Karpas-422 (cell line): ENCODE measurements around the gene ZNF283. TPM values are rescaled to one million over a fixed set of nuclear protein-coding genes. Genes with fewer than 3 reads are reported as not detected.
"Not testable (repeated sequence)": the region's sequence is repeated elsewhere in the genome, so short reads cannot be mapped to it uniquely, and the experiment has no call there.

Source experiments
- DNase-seq: peaks from one replicate; pipeline ENCODE4 v3.0.0-alpha.2; 2015
- H2AFZ ChIP-seq: fragments of 200-600 bp; sonication (generic); 2 replicates; pipeline ENCODE4 v1.6.1; 2014; ENCODE audit warnings: antibody characterized with exemption, low read length, mixed read lengths
- H3K27ac ChIP-seq: fragments of 200-600 bp; sonication (generic); 2 replicates; pipeline ENCODE4 v1.5.1; 2014; ENCODE audit warnings: mild to moderate bottlenecking, low read length, moderate library complexity
- H3K27me3 ChIP-seq: fragments of 200-600 bp; sonication (generic); 2 replicates; pipeline ENCODE4 v1.6.1; 2014; ENCODE audit warnings: low read length, mixed read lengths
- H3K36me3 ChIP-seq: fragments of 200-600 bp; sonication (generic); 2 replicates; pipeline ENCODE4 v1.6.1; 2014; ENCODE audit warnings: low read length, mixed read lengths; ENCODE audit not compliant: insufficient read depth
- H3K4me1 ChIP-seq: fragments of 200-600 bp; sonication (generic); 2 replicates; pipeline ENCODE4 v1.6.1; 2014; ENCODE audit warnings: mild to moderate bottlenecking, low read length, mixed read lengths
- H3K4me2 ChIP-seq: fragments of 200-600 bp; sonication (generic); 2 replicates; pipeline ENCODE4 v1.6.1; 2014; ENCODE audit warnings: low read length, low read depth, mild to moderate bottlenecking; ENCODE audit not compliant: poor library complexity, severe bottlenecking
- H3K4me3 ChIP-seq: fragments of 200-600 bp; sonication (generic); 2 replicates; pipeline ENCODE4 v1.5.1; 2014; ENCODE audit warnings: mild to moderate bottlenecking, antibody characterized with exemption, low read length, mixed read lengths
- H3K79me2 ChIP-seq: fragments of 200-600 bp; sonication (generic); 2 replicates; pipeline ENCODE4 v1.6.1; 2014; ENCODE audit warnings: mild to moderate bottlenecking, low read length, mixed read lengths
- H3K9ac ChIP-seq: fragments of 200-600 bp; sonication (generic); 2 replicates; pipeline ENCODE4 v1.6.0; 2014; ENCODE audit warnings: low read length
- H3K9me2 ChIP-seq: fragments of 200-600 bp; sonication (generic), shearing (Covaris generic); replicated peaks from 2 replicates; pipeline ENCODE4 v1.6.0; 2014; ENCODE audit warnings: mild to moderate bottlenecking, low read length, moderate library complexity; ENCODE audit not compliant: insufficient read depth
- H3K9me3 ChIP-seq: fragments of 300-700, 200-600 bp; sonication (generic); 2 replicates; pipeline ENCODE4 v1.6.1; 2014; ENCODE audit warnings: low read length, mixed read lengths
- H4K20me1 ChIP-seq: fragments of 200-600 bp; sonication (generic); 2 replicates; pipeline ENCODE4 v1.6.1; 2014; ENCODE audit warnings: mild to moderate bottlenecking, antibody characterized with exemption, low read length, low read depth; ENCODE audit not compliant: insufficient read depth
- total RNA-seq: library from RNA; depleted of rRNA; stranded (reverse); fragments of >200 nt; shearing (Covaris generic); gene quantifications from 2 replicates; pipeline ENCODE4 v1.2.3, GENCODE V29; 2014; ENCODE audit warnings: low replicate concordance

ZNF283 gene
- total RNA-seq, 1 experiment from 2014 or later, result 18.5 TPM

DNA sequence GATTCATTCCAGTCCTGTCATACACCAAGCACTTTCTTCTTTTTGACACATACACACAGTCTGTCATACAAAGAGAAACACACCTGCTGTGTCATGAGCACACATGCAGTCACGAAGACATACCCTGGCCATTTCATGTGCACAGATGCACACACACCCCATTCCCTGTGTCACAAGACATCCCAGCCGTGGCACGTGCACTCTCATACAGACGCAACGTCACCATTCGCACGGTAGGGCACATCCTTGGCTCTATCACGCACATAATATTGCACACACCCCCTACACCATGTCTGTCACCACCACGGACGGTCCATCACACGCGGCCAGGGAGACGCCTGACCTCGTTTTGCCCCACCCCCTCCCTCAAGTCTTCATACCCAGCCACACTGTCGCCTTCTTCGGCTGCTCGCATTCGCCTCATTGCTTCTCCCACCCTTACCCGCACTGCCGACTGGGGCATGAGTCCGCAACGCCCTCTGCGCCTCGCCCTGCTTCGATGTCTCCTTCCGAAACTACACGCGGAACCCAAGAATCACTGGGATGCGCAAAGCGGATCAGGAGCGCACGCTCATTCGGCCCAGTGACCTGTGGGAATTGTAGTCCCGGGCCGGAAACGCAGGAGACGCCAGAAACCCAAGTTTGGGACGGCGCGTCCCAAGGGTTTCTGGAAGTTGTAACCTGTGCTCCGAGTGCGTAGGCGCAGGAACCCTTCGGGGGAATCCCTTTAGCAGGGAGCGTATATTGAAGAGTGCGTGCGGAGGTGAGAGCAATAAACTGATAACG lies 6.8 kb upstream of the ZNF283 start:
- Histone ChIP-seq H4K20me1 (no peaks in the 10 kb centered on the region), H3K9me3 (no peaks in the 10 kb centered on the region), H3K79me2 (no peaks in the 10 kb centered on the region), H3K9me2 (no peaks in the 10 kb centered on the region), H3K4me3 (no peak overlapping the region), H3K27me3 (no peaks in the 10 kb centered on the region), H3K4me2 (no peak overlapping the region), H3K27ac (no peak overlapping the region), H3K4me1 (no peaks in the 10 kb centered on the region), H3K36me3 (no peaks in the 10 kb centered on the region), H2AFZ (no peak overlapping the region), H3K9ac (no peak overlapping the region)
- DNase-seq, result no peak

DNA sequence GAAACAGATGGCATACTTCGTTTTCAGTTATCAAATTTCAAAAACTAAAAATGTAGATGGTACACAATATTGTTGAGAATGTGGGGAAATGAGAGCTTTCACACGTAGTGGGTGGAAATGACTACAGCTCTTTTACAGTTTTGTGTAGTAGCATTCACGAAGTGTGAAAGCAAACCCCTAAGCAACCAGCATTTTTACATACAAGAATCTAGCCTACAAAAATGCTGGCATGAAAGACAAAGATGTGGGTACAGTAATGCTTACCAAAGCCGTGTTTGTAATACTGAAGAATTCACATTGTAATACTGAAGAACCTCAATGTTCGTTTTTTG lies 6.3 kb upstream of the ZNF283 start:
- Histone ChIP-seq H3K79me2 (no peaks in the 10 kb centered on the region), H4K20me1 (no peaks in the 10 kb centered on the region), H3K9me3 (no peaks in the 10 kb centered on the region), H3K4me1 (no peaks in the 10 kb centered on the region), H3K27ac (no peak overlapping the region), H3K4me2 (no peak overlapping the region), H3K9me2 (no peaks in the 10 kb centered on the region), H3K9ac (no peak overlapping the region), H3K27me3 (no peaks in the 10 kb centered on the region), H3K4me3 (no peak overlapping the region), H2AFZ (no peak overlapping the region), H3K36me3 (no peaks in the 10 kb centered on the region)
- DNase-seq, result no peak

- H3K27ac ChIP-seq, result not testable (repeated sequence)
These were observed 3.3 kb upstream of the ZNF283 start for GRCh38 chr19:43823856-43824255.

GRCh38 chr19:43824572-43824971 lies 2.5 kb upstream of the ZNF283 start:
- H3K79me2 ChIP-seq, H3K9me3 ChIP-seq, H4K20me1 ChIP-seq, H3K9me2 ChIP-seq, DNase-seq, H2AFZ ChIP-seq, H3K27ac ChIP-seq, H3K4me1 ChIP-seq, H3K4me3 ChIP-seq, H3K27me3 ChIP-seq, H3K4me2 ChIP-seq, H3K9ac ChIP-seq: not testable (repeated sequence)
- peaks cover 14% of the 10 kb centered on the region for H3K36me3 ChIP-seq

More at GRCh38 chr19:43823856-43824255, 3.3 kb upstream of the ZNF283 start:
- not testable (repeated sequence) for H3K27me3 ChIP-seq, H3K36me3 ChIP-seq, H3K9ac ChIP-seq, H3K79me2 ChIP-seq, H3K4me1 ChIP-seq, H3K4me3 ChIP-seq, H2AFZ ChIP-seq, H3K9me3 ChIP-seq, H4K20me1 ChIP-seq, DNase-seq, H3K9me2 ChIP-seq, H3K4me2 ChIP-seq

DNA sequence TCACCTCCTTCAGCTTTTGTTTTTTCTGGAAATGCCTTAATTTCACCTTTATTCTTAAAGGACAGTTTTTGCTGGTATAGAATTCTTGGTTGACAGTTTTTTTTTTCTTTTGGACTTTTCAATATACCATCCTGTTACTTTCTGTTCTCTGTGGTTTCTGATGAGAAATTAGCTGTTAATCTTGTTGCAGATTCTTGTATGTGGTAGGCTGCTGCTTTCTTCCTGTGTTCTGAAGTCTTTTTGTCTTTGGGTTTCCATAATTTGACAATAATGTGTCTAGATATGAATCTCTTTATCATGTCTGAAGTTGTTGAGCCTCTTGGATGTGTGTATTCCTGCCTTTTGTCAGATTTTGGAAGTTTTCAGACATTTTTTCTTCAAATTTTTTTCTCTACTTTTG lies 12.0 kb downstream of the ZNF283 start:
- peaks cover 75% of the 10 kb centered on the region for H3K36me3 ChIP-seq
- H3K79me2 ChIP-seq, result no peaks in the 10 kb centered on the region
- no peaks in the 10 kb centered on the region for H3K27me3 ChIP-seq
- H2AFZ ChIP-seq, result no peak overlapping the region
- H3K4me1 ChIP-seq, result no peaks in the 10 kb centered on the region
- no peak overlapping the region for H3K4me3 ChIP-seq
- H3K9me3 ChIP-seq, result peaks cover 17% of the 10 kb centered on the region
- DNase-seq, result no peak
- no peak overlapping the region for H3K4me2 ChIP-seq
- H3K27ac ChIP-seq, result no peak overlapping the region
- H3K9ac ChIP-seq, result no peak overlapping the region
- H3K9me2 ChIP-seq, result no peaks in the 10 kb centered on the region
- H4K20me1 ChIP-seq, result no peaks in the 10 kb centered on the region

- Histone ChIP-seq H3K9me2 (no peaks in the 10 kb centered on the region), H3K79me2 (no peaks in the 10 kb centered on the region), H3K27me3 (no peaks in the 10 kb centered on the region), H3K4me3 (no peak overlapping the region), H3K9ac (no peak overlapping the region), H2AFZ (no peak overlapping the region), H3K36me3 (peaks cover 73% of the 10 kb centered on the region), H3K9me3 (peaks cover 31% of the 10 kb centered on the region), H4K20me1 (no peaks in the 10 kb centered on the region), H3K27ac (no peak overlapping the region), H3K4me1 (no peaks in the 10 kb centered on the region), H3K4me2 (no peak overlapping the region)
- DNase-seq, result no peak
These were observed 14.9 kb downstream of the ZNF283 start for GRCh38 chr19:43842007-43842406.

DNA sequence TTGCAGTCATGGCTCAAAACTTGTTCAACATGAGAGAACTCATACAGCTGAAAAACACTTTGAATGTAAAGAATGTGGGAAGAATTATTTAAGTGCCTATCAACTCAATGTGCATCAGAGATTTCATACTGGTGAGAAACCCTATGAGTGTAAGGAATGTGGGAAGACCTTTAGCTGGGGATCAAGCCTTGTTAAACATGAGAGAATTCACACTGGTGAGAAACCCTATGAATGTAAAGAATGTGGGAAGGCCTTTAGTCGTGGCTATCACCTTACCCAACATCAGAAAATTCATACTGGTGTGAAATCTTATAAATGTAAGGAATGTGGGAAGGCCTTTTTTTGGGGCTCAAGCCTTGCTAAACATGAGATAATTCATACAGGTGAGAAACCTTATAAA lies 20.1 kb downstream of the ZNF283 start:
- H3K4me2 ChIP-seq, result no peak overlapping the region
- H3K4me3 ChIP-seq, result no peak overlapping the region
- peaks cover 50% of the 10 kb centered on the region for H3K36me3 ChIP-seq
- no peaks in the 10 kb centered on the region for H3K9me2 ChIP-seq
- no peaks in the 10 kb centered on the region for H3K4me1 ChIP-seq
- H3K27me3 ChIP-seq, result no peaks in the 10 kb centered on the region
- H4K20me1 ChIP-seq, result no peaks in the 10 kb centered on the region
- no peak for DNase-seq
- no peaks in the 10 kb centered on the region for H3K79me2 ChIP-seq
- peaks cover 60% of the 10 kb centered on the region for H3K9me3 ChIP-seq
- H3K27ac ChIP-seq, result no peak overlapping the region
- no peak overlapping the region for H3K9ac ChIP-seq
- no peak overlapping the region for H2AFZ ChIP-seq

- DNase-seq, result no peak
- H3K79me2 ChIP-seq, result no peaks in the 10 kb centered on the region
- H3K9ac ChIP-seq, result no peak overlapping the region
- no peak overlapping the region for H2AFZ ChIP-seq
- H3K27ac ChIP-seq, result no peak overlapping the region
- H3K9me2 ChIP-seq, result no peaks in the 10 kb centered on the region
- peaks cover 45% of the 10 kb centered on the region for H3K36me3 ChIP-seq
- no peaks in the 10 kb centered on the region for H3K27me3 ChIP-seq
- H4K20me1 ChIP-seq, result no peaks in the 10 kb centered on the region
- H3K4me1 ChIP-seq, result no peaks in the 10 kb centered on the region
- no peak overlapping the region for H3K4me2 ChIP-seq
- H3K4me3 ChIP-seq, result no peak overlapping the region
- H3K9me3 ChIP-seq, result peaks cover 65% of the 10 kb centered on the region
These were observed 20.8 kb downstream of the ZNF283 start for GRCh38 chr19:43847884-43848283.
